OCI-LY7 (cell line): Measurements from ENCODE around the gene HOXB6. TPM values are rescaled to one million over a fixed set of nuclear protein-coding genes. Genes with fewer than 3 reads are reported as not detected.

Source experiments
- BruUV-seq: library from RNA; stranded (reverse); fragments of 400-500 nt; replicated peaks from 2 replicates; lab custom pipeline; 2021; lab: Mats Ljungman, UMichigan
- CTCF ChIA-PET: fragments of 300-600 bp; sonication (Branson Sonifier 250); formaldehyde crosslinking; loops from one replicate; lab custom pipeline; 2022; ENCODE audit warnings: antibody characterized with exemption; ENCODE audit not compliant: unreplicated experiment; lab: Charles Lee
- POLR2A ChIA-PET: fragments of 300-600 bp; sonication (Branson Sonifier 250); formaldehyde crosslinking; loops from one replicate; lab custom pipeline; 2022; ENCODE audit warnings: antibody characterized with exemption; lab: Charles Lee
- DNase-seq: peaks from one replicate; pipeline ENCODE4 v3.0.0-alpha.2; 2015; ENCODE audit warnings: low spot score
- H2AFZ ChIP-seq: fragments of 200-600 bp; sonication (generic), shearing (Covaris generic); 2 replicates; pipeline ENCODE4 v1.6.1; 2014; ENCODE audit warnings: mild to moderate bottlenecking, antibody characterized with exemption, low read length, moderate library complexity
- H3K27ac ChIP-seq: fragments of 200-600 bp; sonication (generic); 2 replicates; pipeline ENCODE4 v1.5.1; 2014; ENCODE audit warnings: mixed run types, low read depth, mild to moderate bottlenecking, moderate library complexity, low read length, inconsistent platforms; ENCODE audit not compliant: poor library complexity, severe bottlenecking
- H3K36me3 ChIP-seq: fragments of 200-600 bp; sonication (generic); 2 replicates; pipeline ENCODE4 v1.6.1; 2014; ENCODE audit warnings: mild to moderate bottlenecking, antibody characterized with exemption, low read length, moderate library complexity, mixed read lengths; ENCODE audit not compliant: insufficient read depth
- H3K4me1 ChIP-seq: fragments of 200-600 bp; sonication (generic); 2 replicates; pipeline ENCODE4 v1.5.1; 2014; ENCODE audit warnings: mild to moderate bottlenecking, low read length; ENCODE audit not compliant: insufficient read depth, poor library complexity, severe bottlenecking
- H3K4me2 ChIP-seq: fragments of 200-600 bp; sonication (generic); 2 replicates; pipeline ENCODE4 v1.6.1; 2014; ENCODE audit warnings: mild to moderate bottlenecking, low read length
- H3K4me3 ChIP-seq: fragments of 200-600 bp; sonication (generic); 2 replicates; pipeline ENCODE4 v1.5.1; 2014; ENCODE audit warnings: mild to moderate bottlenecking, low read depth, low read length; ENCODE audit not compliant: poor library complexity, severe bottlenecking
- H3K79me2 ChIP-seq: fragments of 200-600 bp; sonication (generic); 2 replicates; pipeline ENCODE4 v1.6.1; 2016; ENCODE audit warnings: low read depth, mild to moderate bottlenecking, low read length, moderate library complexity, mixed read lengths; ENCODE audit not compliant: insufficient read depth
- H3K9me2 ChIP-seq: fragments of 200-600 bp; sonication (generic); 2 replicates; pipeline ENCODE4 v1.6.1; 2016; ENCODE audit warnings: mild to moderate bottlenecking, low read length, mixed read lengths; ENCODE audit not compliant: insufficient read depth
- H3K9me3 ChIP-seq: fragments of 200-600 bp; sonication (generic); 2 replicates; pipeline ENCODE4 v1.6.1; 2014; ENCODE audit warnings: mild to moderate bottlenecking, mixed run types, low read length, mixed read lengths
- H4K20me1 ChIP-seq: fragments of 200-600 bp; sonication (generic); 2 replicates; pipeline ENCODE4 v1.6.1; 2014; ENCODE audit warnings: mild to moderate bottlenecking, antibody characterized with exemption, low read length, moderate library complexity, mixed read lengths; ENCODE audit not compliant: insufficient read depth
- CTCF ChIP-seq: fragments of 200-600 bp; sonication (generic); conservative IDR thresholded peaks from 2 replicates; pipeline ENCODE4 v1.5.1; 2014; ENCODE audit warnings: mild to moderate bottlenecking, antibody characterized with exemption, low read length, moderate library complexity, mixed read lengths
- EZH2phosphoT487 ChIP-seq: fragments of 200-600 bp; sonication (generic); IDR thresholded peaks from 2 replicates; pipeline ENCODE4 v1.6.1; 2018; ENCODE audit warnings: low read depth, borderline replicate concordance, mild to moderate bottlenecking, mixed run types, antibody characterized with exemption, low read length, moderate library complexity, mixed read lengths
- intact Hi-C: fragments of 100-400 bp; cut with micrococcal nuclease; formaldehyde crosslinking; loops from one replicate; pipeline ENCODE4 v1.10.0; 2022; ENCODE audit not compliant: unreplicated experiment
- total RNA-seq, 2 experiments: library from RNA; depleted of rRNA in 1 of 2; stranded (reverse); fragments of >200 nt in 1 of 2; shearing (Covaris generic) in 1 of 2; gene quantifications; 2 replicates each; pipeline ENCODE4 v1.2.3, GENCODE V29; 2014 to 2022

Gene HOXB6
- total RNA-seq, 2 experiments from 2014 or later: not detected

GRCh38 chr17:48603959-48604769, 622 bp downstream of the HOXB6 start:
- no peak overlapping the region for H3K4me2 ChIP-seq

DNA sequence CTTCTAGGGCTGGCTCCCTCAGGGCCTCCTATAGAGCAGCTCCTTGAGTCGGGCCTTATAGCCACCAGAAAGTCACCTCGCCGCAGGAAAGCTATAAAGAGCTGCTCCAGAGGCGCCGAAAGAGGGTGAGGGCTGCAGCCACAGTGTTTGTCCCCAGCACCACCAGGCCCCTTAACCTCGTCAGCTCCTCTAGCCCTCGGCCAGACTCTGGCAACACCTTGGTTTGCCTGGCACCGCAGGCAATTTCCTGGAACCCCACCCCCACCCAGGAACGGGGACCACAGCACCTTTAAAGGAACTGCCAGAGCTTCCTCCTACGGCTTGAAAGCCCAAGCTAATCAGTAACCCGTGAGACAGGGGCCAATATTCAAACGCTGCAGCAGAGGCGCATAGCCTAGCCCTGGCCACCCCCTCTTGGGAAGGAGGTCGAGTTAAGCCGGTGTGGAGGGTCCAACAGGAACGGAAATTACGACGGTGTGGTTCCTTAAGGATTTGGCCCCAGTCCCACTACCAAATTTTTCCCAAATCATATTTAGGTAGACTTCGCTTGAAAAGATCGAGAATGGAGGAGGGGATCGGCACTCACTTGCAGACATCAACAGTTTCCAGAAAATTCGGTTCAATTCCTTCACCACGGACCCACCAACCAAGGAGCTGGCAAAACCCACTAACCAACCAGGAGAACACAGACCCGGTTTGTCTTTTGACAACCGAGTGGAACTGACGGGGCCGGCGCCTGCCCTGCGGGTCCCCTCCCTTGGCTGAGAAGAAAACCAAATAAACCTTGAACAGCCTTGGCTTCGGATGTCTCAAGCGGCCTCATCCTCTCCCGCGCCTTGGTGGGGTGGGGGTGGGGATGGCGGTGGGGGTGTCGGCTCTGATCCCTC, 3.0 kb downstream of the HOXB6 start:
- BruUV-seq: no TSS peak
- Histone ChIP-seq H3K27ac (no peak overlapping the region), H3K4me2 (no peak overlapping the region), H3K9me2 (no peaks in the 10 kb centered on the region), H4K20me1 (no peaks in the 10 kb centered on the region), H3K79me2 (no peaks in the 10 kb centered on the region), H3K9me3 (no peaks in the 10 kb centered on the region), H3K36me3 (no peaks in the 10 kb centered on the region), H2AFZ (no peak overlapping the region), H3K4me3 (no peak overlapping the region), H3K4me1 (peaks cover 6% of the 10 kb centered on the region)
- no peak for DNase-seq
- ChIA-PET POLR2A (no interaction called here), CTCF (interaction anchor here (0.6 kb wide), 1 partner anchor 400 kb away, joined by 3 read pairs; no protein-coding TSS in a partner anchor)
- intact Hi-C loops: no loop called here
- no peak for TF ChIP-seq CTCF
- no peak for TF ChIP-seq EZH2phosphoT487

More at GRCh38 chr17:48603959-48604769, 622 bp downstream of the HOXB6 start:
- Histone ChIP-seq H3K4me3 (no peak overlapping the region), H3K27ac (no peak overlapping the region), H3K9me2 (no peaks in the 10 kb centered on the region), H3K36me3 (no peaks in the 10 kb centered on the region), H3K9me3 (no peaks in the 10 kb centered on the region), H4K20me1 (no peaks in the 10 kb centered on the region), H3K4me1 (peaks cover 5% of the 10 kb centered on the region), H3K79me2 (no peaks in the 10 kb centered on the region), H2AFZ (no peak overlapping the region)
- intact Hi-C loops: no loop called here
- POLR2A ChIA-PET: no interaction called here
- TF ChIP-seq CTCF (no peak), EZH2phosphoT487 (no peak)
- CTCF ChIA-PET: interaction anchor here (0.6 kb wide), 1 partner anchor 926 kb away, joined by 3 read pairs; no protein-coding TSS in a partner anchor
- no TSS peak for BruUV-seq
- DNase-seq: no peak
